ENCODE data around the gene BCL2L13.
A peak's percentile ranks its signal among the peaks of the same experiment; 100 is the strongest.

Gene BCL2L13

GRCh38 chr22:17638432-17639246 is at the start of gene BCL2L13:
Gene BCL2L13, plus strand, starts transcription at chr22:17638757. Its CDS starts 16,955 bp downstream, at chr22:17655712.
- peak within 1 kb of the TSS; percentile 93 for H3K4me3 ChIP-seq (ENCODE audit: low read length)
- DNase-seq (ENCODE audit: low read depth), result peak; percentile 81
- no peak for TF ChIP-seq CTCF (conservative IDR thresholded peaks at IDR 0.05; ENCODE audit: low read length)

GRCh38 chr22:17589810-17590375 is 48.7 kb upstream of the BCL2L13 start:
- no peak for DNase-seq (ENCODE audit: low read depth)
- H3K4me3 ChIP-seq (ENCODE audit: low read length), result no peak overlapping the region
- TF ChIP-seq CTCF (conservative IDR thresholded peaks at IDR 0.05; ENCODE audit: low read length), result no peak

GRCh38 chr22:17590586-17590985 is 48.0 kb upstream of the BCL2L13 start:
- DNase-seq (ENCODE audit: low read depth), result no peak
- TF ChIP-seq CTCF (conservative IDR thresholded peaks at IDR 0.05; ENCODE audit: low read length), result no peak
- H3K4me3 ChIP-seq (ENCODE audit: low read length), result no peak overlapping the region

GRCh38 chr22:17592201-17592600 is 46.4 kb upstream of the BCL2L13 start:
- no peak for DNase-seq (ENCODE audit: low read depth)
- TF ChIP-seq CTCF (conservative IDR thresholded peaks at IDR 0.05; ENCODE audit: low read length), result no peak
- H3K4me3 ChIP-seq (ENCODE audit: low read length), result no peak overlapping the region

GRCh38 chr22:17596226-17596625 is 42.3 kb upstream of the BCL2L13 start:
- no peak for TF ChIP-seq CTCF (conservative IDR thresholded peaks at IDR 0.05; ENCODE audit: low read length)
- no peak overlapping the region for H3K4me3 ChIP-seq (ENCODE audit: low read length)
- DNase-seq (ENCODE audit: low read depth), result no peak

GRCh38 chr22:17597217-17597616 is 41.3 kb upstream of the BCL2L13 start:
- H3K4me3 ChIP-seq (ENCODE audit: low read length), result no peak overlapping the region
- no peak for TF ChIP-seq CTCF (conservative IDR thresholded peaks at IDR 0.05; ENCODE audit: low read length)
- peak; percentile 69 for DNase-seq (ENCODE audit: low read depth)

GRCh38 chr22:17598318-17598717 is 40.2 kb upstream of the BCL2L13 start:
- no peak for TF ChIP-seq CTCF (conservative IDR thresholded peaks at IDR 0.05; ENCODE audit: low read length)
- no peak overlapping the region for H3K4me3 ChIP-seq (ENCODE audit: low read length)
- DNase-seq (ENCODE audit: low read depth), result no peak
